NCI-H2171 treated with DMSO at 0.1 percent for 48 hours (cell line): Measurements from ENCODE around the gene FN1.
A peak's percentile ranks its signal among the peaks of the same experiment; 100 is the strongest.

ENCODE experiments used
- DNase-seq: peaks from one replicate; lab custom pipeline; 2025; lab: John Stamatoyannopoulos, UW

FN1 gene

GRCh38 chr2:215441560-215442400, 5.9 kb upstream of the FN1 start:
- DNase-seq, result no peak

DNA sequence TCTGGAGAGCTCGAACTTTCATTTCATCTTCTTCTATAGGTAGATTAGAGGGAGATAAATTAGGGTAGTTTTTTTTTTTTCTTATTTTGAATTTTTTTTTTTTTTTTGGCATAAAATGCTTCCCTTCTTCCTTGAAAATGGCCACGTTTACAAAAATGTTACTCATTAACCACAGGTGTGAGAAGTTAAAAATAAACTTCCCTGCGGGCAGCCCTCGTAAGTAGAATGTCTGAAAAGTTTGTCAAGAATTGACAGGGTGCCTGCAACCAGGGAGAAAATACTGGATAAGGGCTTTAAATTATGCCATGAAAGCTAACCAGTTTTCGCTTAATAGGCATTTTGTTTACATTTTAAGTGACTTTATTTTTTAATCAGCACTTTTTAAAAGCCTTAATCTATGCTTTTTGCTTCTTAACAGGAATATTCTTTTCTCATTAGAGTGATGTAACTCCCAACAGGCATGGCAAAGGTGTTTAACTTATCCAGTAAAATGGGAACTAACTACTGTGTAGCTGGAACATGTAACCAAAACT, 4.2 kb upstream of the FN1 start:
- DNase-seq, result no peak

DNA sequence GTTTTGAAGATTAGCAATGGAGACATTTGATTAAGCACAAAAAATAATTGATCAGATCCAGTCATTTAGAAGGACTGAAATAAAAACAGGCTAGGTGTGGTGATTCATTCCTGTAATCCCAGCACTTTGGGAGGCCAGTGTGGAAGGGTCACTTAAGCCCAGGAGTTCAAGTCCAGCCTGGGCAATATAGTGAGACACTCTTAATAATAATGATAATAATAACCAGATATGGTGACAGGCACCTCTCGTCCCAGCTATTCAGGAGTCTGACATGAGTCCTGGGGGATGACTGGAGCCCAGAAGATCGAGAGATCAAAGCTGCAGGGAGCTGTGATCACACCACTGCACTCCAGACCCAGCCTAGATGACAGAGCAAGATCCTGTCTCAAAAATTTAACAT, 3.5 kb upstream of the FN1 start:
- DNase-seq, result no peak

GRCh38 chr2:215437614-215438013, 1.7 kb upstream of the FN1 start:
- no peak for DNase-seq

- DNase-seq, result no peak
Observed at GRCh38 chr2:215436705-215437565, 1.1 kb upstream of the FN1 start.

GRCh38 chr2:215435280-215435869, 493 bp downstream of the FN1 start:
- peak; percentile 8 for DNase-seq

DNA sequence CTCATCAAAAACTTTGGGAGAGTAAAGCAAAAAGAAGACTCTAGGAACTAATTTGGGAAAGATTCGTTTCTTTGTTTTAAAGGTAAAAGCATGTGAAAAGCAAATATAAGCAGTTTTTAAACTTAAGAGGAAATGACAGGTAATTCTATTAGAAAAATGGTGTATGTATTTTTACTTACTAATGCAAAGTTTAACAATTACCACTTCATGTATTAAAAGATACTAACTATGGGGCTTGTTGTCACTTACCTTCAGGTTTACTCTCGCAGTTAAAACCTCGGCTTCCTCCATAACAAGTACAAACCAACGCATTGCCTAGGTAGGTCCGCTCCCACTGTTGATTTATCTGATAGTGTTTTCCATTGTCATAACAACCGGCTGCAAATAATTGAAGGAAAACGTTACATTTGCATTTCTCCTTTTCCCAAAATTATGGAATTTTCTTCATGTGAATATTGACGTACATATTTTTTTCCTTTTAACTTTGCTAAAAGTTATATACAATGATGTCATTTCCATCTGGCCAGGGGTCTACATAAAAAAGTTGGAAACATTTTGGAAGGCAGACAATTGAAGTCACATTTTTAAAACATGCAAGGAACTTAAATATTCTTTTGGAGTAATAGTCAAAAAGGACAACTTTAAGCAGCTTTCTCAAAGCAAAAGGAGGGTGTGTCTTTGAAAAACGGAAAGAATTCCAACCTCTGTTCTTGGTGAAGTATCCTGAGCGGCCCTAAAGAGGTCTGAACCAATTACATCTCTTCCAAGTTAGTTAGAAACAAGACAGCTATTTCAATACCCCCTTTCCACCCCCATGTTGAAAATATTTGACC, 1.2 kb downstream of the FN1 start:
- no peak for DNase-seq

- no peak for DNase-seq
Observed at GRCh38 chr2:215432759-215433594, 2.9 kb downstream of the FN1 start.

DNA sequence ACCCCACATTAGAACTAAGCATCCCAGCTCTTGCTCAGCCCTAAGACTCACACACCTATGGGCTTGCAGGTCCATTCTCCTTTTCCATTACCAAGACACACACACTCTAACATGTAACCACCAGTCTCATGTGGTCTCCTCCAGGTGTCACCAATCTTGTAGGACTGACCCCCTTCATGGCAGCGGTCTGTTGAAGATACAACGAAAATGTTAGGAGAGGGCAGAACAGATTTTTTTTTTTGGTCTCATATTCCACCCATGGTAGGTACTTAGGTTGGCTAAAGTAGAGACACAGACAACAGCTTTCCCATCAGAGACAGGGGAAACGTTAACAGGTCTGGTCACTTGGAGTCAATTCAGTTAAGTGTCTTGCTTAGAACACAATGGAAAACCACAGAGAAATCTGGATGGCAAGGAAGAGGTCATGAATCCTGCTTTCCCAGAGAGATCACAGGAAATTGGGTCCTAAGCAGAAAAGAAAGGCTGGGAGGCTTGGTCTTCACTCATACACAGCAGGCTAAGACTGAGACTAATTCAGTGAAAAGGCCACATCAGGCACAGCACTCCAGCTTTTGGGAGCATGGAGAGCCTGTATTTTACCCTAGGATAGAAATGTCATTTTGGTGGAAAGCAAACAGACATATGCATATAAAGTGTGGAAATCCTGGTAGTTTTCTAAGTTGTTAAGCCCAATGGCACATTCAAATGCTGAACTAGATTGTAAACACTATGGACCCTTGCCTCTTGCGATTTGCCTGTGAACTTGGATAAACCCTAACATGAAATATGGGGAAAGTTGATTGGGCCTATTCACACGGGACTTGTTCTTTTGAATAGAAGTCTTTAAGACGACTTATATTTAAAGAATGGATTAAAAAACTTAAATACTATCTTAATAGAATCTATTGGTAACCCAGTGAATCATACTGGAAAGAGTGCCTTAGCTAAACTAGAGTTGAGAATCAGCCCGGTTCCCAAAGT, 3.8 kb downstream of the FN1 start:
- DNase-seq, result no peak

DNA sequence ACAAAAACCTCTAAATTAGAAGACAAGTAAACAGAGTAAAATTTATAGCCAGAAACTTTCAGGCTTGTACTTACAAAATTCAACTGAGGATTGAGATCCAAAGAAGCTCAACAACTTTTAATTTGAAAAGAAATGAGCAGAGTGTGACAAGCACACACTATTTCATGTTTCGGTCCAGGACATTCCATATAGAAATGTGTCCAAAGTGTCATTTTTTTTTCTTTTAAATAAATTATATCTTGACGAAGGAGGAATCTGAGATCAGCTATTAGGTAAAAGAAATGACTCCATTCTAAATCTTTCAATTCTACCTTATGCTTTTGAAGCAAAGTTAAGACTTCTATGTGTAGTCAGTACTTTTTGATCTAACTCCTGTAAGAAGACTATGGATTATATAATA, 4.6 kb downstream of the FN1 start:
- no peak for DNase-seq

GRCh38 chr2:215430528-215431187, 5.2 kb downstream of the FN1 start:
- no peak for DNase-seq

- no peak for DNase-seq
Observed at GRCh38 chr2:215429424-215429823, 6.4 kb downstream of the FN1 start.

DNA sequence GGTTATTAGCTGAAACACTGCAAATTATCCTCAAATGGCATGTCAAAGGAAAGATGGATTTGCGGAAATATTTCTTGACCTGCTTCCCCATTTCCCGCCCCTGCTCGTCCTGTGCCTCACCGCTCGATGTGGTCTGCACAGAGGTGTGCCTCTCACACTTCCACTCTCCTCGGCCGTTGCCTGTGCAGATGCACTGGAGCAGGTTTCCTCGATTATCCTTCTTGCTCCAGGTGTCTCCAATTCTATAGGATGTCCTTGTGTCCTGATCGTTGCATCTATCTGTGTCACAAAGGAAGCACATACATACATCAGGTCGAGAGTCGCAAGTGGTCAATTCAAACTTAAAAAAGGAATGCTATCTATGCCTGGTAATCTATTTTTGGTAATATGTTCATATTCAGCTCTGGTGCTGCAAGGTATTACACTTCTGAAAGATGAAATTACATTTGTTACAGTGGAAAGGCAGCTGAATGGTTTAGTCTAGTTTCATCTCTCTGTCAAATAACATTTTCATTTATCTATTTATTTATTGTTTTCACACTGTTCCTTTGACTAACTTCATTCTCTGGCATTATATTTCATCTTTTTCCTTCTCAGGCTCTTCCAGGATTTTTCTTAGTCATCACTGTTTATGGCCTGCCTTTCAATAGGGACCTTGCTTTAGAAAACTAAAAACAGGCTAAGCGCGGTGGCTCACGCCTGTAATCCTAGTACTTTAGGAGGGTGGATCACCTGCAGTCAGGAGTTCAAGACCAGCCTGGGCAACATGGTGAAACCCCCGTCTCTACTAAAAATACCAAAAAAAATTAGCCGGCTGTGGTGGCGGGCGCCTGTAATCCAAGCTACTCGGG, 7.6 kb downstream of the FN1 start:
- DNase-seq, result no peak

GRCh38 chr2:215427585-215427984, 8.3 kb downstream of the FN1 start:
- no peak for DNase-seq

GRCh38 chr2:215425021-215425782, 10.7 kb downstream of the FN1 start:
- DNase-seq, result no peak

GRCh38 chr2:215423928-215424540, 11.8 kb downstream of the FN1 start:
- DNase-seq, result no peak

DNA sequence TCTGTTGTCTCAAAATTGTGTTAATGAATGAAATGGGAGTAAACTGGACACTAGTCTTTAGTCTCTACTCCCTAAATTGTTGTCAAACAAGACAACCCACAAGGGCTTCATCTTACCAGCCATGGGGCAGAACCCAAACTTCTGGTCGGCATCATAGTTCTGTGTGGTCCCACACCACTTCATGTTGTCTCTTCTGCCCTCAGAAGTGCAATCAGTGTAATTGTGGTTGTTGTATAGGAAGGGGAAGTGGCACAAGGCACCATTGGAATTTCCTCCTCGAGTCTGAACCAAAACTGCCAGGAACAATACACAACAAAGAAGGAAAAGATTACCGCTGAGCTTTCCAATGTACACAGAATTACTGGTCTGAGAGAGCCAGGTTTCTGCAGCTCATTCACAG, 12.6 kb downstream of the FN1 start:
- DNase-seq, result no peak
